Measurements from ENCODE around the gene MT2A.

Gene MT2A

DNA sequence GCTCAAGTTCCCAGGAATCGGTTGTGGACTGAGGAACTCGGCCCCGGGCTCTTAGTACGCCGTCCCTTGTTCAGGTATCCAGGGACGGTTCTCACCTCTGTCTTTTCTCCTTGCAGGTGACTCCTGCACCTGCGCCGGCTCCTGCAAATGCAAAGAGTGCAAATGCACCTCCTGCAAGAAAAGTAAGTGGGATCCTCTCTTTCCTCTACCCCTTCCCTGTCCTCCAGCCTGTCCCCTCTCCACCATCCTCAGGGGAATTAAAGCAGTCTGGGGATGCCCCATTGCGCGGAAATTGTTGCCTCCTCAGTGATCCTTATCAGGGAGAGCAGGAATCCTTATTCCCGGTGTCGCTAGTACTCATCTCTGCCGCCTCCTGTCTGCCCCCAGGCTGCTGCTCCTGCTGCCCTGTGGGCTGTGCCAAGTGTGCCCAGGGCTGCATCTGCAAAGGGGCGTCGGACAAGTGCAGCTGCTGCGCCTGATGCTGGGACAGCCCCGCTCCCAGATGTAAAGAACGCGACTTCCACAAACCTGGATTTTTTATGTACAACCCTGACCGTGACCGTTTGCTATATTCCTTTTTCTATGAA, 585 bp downstream of the MT2A start:
- H3F3A ChIP-seq (ENCODE audit: insufficient read depth): no peaks in the 10 kb centered on the region
- H3K9ac ChIP-seq (ENCODE audit: low read length): peak overlapping the region; percentile 45
- no peaks in the 10 kb centered on the region for H3K79me2 ChIP-seq (ENCODE audit: insufficient read depth, low read length)
- H2AFZ ChIP-seq (ENCODE audit: low read depth, low read length, severe bottlenecking): peak overlapping the region; percentile 55
- no peak for TF ChIP-seq EZH2phosphoT487 (conservative IDR thresholded peaks at IDR 0.05; ENCODE audit: low read length)
- H3K9me3 ChIP-seq (ENCODE audit: insufficient read depth, low read length): no peaks in the 10 kb centered on the region
- H3K36me3 ChIP-seq (ENCODE audit: low read length): no peaks in the 10 kb centered on the region
- no peaks in the 10 kb centered on the region for H3K27me3 ChIP-seq (ENCODE audit: low read length)
- no peak overlapping the region for H3K27ac ChIP-seq (ENCODE audit: low read depth, low read length)
- no peaks in the 10 kb centered on the region for H3K9me2 ChIP-seq (replicated peaks; ENCODE audit: insufficient read depth, low read length)
- peak overlapping the region; percentile 45 for H3K4me3 ChIP-seq (ENCODE audit: insufficient read depth, low read length, poor library complexity, severe bottlenecking)
- H4K20me1 ChIP-seq (ENCODE audit: low read depth, low read length): no peaks in the 10 kb centered on the region
- H3K4me2 ChIP-seq (ENCODE audit: low read depth, low read length, poor library complexity, severe bottlenecking): peak overlapping the region; percentile 75

DNA sequence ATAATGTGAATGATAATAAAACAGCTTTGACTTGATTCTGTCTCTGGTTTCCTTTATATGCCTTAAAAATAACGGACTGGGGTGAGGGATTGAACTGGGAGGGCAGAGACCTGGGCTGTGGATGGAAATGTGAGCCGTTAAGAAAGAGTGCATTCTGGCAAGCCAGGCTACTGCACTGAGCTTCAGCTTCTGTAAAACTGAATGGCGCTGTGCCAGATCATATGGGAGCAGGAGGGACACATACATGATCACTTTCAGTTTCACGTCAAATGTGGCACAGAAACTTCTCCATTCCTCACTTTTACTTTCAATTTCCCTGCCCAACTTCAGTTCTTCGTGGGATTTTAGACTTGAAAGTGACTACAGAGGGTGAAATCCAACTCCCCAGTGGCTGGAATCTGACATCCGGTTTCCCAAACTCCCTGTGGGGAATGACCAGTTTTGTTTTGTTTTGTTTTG, 1.1 kb downstream of the MT2A start:
- TF ChIP-seq, protein P1, sequence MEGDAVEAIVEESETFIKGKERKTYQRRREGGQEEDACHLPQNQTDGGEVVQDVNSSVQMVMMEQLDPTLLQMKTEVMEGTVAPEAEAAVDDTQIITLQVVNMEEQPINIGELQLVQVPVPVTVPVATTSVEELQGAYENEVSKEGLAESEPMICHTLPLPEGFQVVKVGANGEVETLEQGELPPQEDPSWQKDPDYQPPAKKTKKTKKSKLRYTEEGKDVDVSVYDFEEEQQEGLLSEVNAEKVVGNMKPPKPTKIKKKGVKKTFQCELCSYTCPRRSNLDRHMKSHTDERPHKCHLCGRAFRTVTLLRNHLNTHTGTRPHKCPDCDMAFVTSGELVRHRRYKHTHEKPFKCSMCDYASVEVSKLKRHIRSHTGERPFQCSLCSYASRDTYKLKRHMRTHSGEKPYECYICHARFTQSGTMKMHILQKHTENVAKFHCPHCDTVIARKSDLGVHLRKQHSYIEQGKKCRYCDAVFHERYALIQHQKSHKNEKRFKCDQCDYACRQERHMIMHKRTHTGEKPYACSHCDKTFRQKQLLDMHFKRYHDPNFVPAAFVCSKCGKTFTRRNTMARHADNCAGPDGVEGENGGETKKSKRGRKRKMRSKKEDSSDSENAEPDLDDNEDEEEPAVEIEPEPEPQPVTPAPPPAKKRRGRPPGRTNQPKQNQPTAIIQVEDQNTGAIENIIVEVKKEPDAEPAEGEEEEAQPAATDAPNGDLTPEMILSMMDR (IDR thresholded peaks at IDR 0.05; ENCODE audit: insufficient read depth, low read length, poor library complexity, severe bottlenecking): no peak
- TF ChIP-seq EZH2phosphoT487 (conservative IDR thresholded peaks at IDR 0.05; ENCODE audit: low read length): no peak
- 0 out of 2 replicates have a peak overlapping the region, but pooled peaks have one; percentile 45 for H3K9ac ChIP-seq (ENCODE audit: low read length)

DNA sequence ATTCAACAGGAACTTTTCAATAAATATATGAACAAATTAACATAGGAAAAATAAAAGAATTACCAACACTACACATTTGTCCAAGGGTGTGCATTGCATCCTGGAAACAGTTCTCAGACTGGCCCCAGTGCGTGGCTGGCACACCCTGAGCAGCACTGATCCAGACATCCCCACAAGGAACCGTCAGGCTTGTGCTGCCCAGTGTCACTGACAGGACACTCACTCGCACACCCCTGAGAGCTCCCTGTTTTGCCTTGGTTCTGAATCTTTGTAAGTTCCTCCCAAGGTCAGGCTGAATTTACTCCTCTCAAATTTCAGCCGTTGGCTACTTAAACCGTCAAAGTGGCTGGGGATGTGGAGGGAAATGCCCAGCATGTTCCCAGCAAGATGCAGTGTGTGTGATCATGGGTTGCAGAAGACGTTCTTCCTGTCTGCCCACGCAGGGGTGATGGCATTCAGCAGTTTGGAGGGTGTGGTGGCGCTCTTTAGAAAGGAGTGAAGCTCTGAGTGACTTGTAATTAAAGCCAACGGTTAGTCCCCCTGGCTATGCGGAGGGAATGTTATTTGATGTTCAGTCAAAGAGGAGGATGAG, 1.7 kb downstream of the MT2A start:
- H3K27ac ChIP-seq (ENCODE audit: low read depth, low read length): no peak overlapping the region
- H2AFZ ChIP-seq (ENCODE audit: low read depth, low read length, severe bottlenecking): no peak overlapping the region
- no peak for TF ChIP-seq EZH2phosphoT487 (conservative IDR thresholded peaks at IDR 0.05; ENCODE audit: low read length)
- TF ChIP-seq, protein P1 (IDR thresholded peaks at IDR 0.05; ENCODE audit: insufficient read depth, low read length, poor library complexity, severe bottlenecking): no peak

More for the DNA sequence above, 1.1 kb downstream of the MT2A start:
- Histone ChIP-seq H3K27me3 (ENCODE audit: low read length) (no peaks in the 10 kb centered on the region), H3K9me2 (replicated peaks; ENCODE audit: insufficient read depth, low read length) (no peaks in the 10 kb centered on the region), H4K20me1 (ENCODE audit: low read depth, low read length) (no peaks in the 10 kb centered on the region), H3K36me3 (ENCODE audit: low read length) (no peaks in the 10 kb centered on the region), H3K27ac (ENCODE audit: low read depth, low read length) (no peak overlapping the region), H2AFZ (ENCODE audit: low read depth, low read length, severe bottlenecking) (no peak overlapping the region), H3F3A (ENCODE audit: insufficient read depth) (no peaks in the 10 kb centered on the region), H3K4me2 (ENCODE audit: low read depth, low read length, poor library complexity, severe bottlenecking) (peak overlapping the region; percentile 75), H3K9me3 (ENCODE audit: insufficient read depth, low read length) (no peaks in the 10 kb centered on the region), H3K79me2 (ENCODE audit: insufficient read depth, low read length) (no peaks in the 10 kb centered on the region), H3K4me3 (ENCODE audit: insufficient read depth, low read length, poor library complexity, severe bottlenecking) (peak overlapping the region; percentile 45)

DNA sequence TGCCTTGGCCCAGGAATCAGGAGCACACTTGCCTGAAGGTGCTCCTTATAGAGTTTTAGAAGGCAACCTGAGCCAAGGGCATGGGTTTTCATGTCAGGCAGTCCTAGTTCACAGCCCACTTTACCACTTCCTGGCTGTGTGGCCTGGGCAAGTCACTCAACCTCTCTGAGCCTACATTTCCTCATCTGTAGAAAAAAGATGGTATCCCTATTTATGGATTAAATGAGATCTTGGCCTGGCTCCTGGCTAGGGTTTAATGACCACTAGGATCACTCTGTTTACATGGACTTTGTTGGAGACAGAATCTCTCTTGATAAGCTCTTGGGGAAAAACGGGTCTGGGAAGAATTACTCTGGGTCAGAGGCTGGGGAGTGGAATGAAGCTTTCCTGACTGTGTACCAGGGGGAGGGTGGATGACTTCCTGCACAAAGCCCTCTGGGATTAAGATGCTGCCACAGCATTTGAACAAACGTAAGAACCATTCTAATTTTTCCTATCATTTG, 2.3 kb downstream of the MT2A start:
- Histone ChIP-seq H3K27me3 (ENCODE audit: low read length) (no peaks in the 10 kb centered on the region), H3K4me2 (ENCODE audit: low read depth, low read length, poor library complexity, severe bottlenecking) (no peak overlapping the region), H4K20me1 (ENCODE audit: low read depth, low read length) (no peaks in the 10 kb centered on the region), H3K9me2 (replicated peaks; ENCODE audit: insufficient read depth, low read length) (no peaks in the 10 kb centered on the region), H3K36me3 (ENCODE audit: low read length) (no peaks in the 10 kb centered on the region), H3K27ac (ENCODE audit: low read depth, low read length) (no peak overlapping the region), H3K9ac (ENCODE audit: low read length) (no peak overlapping the region), H3F3A (ENCODE audit: insufficient read depth) (no peaks in the 10 kb centered on the region), H3K9me3 (ENCODE audit: insufficient read depth, low read length) (no peaks in the 10 kb centered on the region), H3K4me3 (ENCODE audit: insufficient read depth, low read length, poor library complexity, severe bottlenecking) (no peak overlapping the region), H3K79me2 (ENCODE audit: insufficient read depth, low read length) (no peaks in the 10 kb centered on the region), H2AFZ (ENCODE audit: low read depth, low read length, severe bottlenecking) (no peak overlapping the region)
- TF ChIP-seq EZH2phosphoT487 (conservative IDR thresholded peaks at IDR 0.05; ENCODE audit: low read length): no peak
- TF ChIP-seq, protein P1 (IDR thresholded peaks at IDR 0.05; ENCODE audit: insufficient read depth, low read length, poor library complexity, severe bottlenecking): no peak

More for the DNA sequence above, 1.7 kb downstream of the MT2A start:
- no peak overlapping the region for H3K4me3 ChIP-seq (ENCODE audit: insufficient read depth, low read length, poor library complexity, severe bottlenecking)
- H3K36me3 ChIP-seq (ENCODE audit: low read length): no peaks in the 10 kb centered on the region
- no peaks in the 10 kb centered on the region for H4K20me1 ChIP-seq (ENCODE audit: low read depth, low read length)
- no peak overlapping the region for H3K9ac ChIP-seq (ENCODE audit: low read length)
- H3K4me2 ChIP-seq (ENCODE audit: low read depth, low read length, poor library complexity, severe bottlenecking): peak overlapping the region; percentile 75
- no peaks in the 10 kb centered on the region for H3K9me2 ChIP-seq (replicated peaks; ENCODE audit: insufficient read depth, low read length)
- H3K79me2 ChIP-seq (ENCODE audit: insufficient read depth, low read length): no peaks in the 10 kb centered on the region
- H3K27me3 ChIP-seq (ENCODE audit: low read length): no peaks in the 10 kb centered on the region
- H3F3A ChIP-seq (ENCODE audit: insufficient read depth): no peaks in the 10 kb centered on the region
- H3K9me3 ChIP-seq (ENCODE audit: insufficient read depth, low read length): no peaks in the 10 kb centered on the region

All from SU-DHL-6 (cell line).